HG03571 (cell line): Measurements from ENCODE around the gene MAPK12.

Experiments used
- ATAC-seq: cut with Tn5 transposase; IDR thresholded peaks from one replicate; pipeline ENCODE4 v1.9.1; 2021; ENCODE audit not compliant: unreplicated experiment

The MAPK12 gene

GRCh38 chr22:50299785-50300619, 38.5 kb upstream of the MAPK12 start:
- ATAC-seq: no peak

GRCh38 chr22:50298937-50299784, 37.7 kb upstream of the MAPK12 start:
- ATAC-seq: no peak

GRCh38 chr22:50298266-50298637, 36.8 kb upstream of the MAPK12 start:
- ATAC-seq: no peak

DNA sequence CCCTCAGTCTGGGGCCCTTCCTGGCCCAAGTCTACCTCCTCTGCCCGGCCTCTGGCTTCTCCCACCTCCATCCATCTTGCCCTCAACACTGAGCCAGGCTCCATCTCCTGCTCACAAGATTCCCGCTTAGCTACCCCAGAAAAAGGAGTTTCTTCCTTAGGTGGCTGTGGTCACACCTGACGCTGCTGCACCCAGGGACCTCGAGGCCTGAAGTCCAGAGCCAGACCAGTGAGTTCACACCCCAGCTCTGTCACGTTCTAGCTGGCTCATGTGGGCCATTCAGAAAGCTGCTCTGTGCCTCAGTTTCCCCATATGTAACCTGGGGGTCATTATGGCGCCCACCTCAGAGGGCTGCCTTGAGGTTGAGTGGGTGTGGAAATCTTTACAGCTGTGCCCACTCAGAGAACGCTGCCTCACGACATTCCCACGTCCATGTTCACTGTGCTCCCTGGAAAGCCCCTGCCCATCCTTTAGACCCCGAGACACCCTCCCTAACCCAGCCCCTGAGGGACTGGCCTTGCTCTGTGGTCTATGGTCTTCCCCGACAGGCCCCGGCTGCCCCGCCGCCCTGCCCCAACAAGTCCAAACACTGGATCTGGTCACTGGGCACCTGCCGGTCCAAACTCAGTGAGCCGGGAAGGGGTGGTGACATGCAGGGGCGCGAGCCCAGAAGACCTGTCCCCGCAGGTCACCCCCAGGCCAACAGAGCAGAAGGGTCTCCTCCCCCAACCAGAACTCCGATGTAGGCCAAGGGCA, 36.2 kb upstream of the MAPK12 start:
- ATAC-seq: no peak

GRCh38 chr22:50296658-50297490, 35.4 kb upstream of the MAPK12 start:
- no peak for ATAC-seq

DNA sequence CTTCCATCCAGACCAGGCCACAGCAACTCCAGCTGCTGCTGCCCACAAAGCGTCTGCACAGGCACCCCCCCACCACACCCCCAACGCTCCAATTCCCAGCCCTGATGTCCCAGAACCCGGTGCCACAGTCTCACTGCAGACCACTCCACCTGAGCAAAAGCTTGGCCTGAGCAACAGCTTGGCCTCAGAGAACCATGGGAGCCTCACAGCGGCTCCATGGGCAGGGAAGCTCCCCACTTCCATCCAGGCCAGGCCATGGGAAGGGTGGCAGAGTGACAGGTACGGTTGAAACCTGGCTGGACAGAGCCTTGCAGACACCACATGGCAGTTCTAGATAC, 32.8 kb upstream of the MAPK12 start:
- no peak for ATAC-seq

DNA sequence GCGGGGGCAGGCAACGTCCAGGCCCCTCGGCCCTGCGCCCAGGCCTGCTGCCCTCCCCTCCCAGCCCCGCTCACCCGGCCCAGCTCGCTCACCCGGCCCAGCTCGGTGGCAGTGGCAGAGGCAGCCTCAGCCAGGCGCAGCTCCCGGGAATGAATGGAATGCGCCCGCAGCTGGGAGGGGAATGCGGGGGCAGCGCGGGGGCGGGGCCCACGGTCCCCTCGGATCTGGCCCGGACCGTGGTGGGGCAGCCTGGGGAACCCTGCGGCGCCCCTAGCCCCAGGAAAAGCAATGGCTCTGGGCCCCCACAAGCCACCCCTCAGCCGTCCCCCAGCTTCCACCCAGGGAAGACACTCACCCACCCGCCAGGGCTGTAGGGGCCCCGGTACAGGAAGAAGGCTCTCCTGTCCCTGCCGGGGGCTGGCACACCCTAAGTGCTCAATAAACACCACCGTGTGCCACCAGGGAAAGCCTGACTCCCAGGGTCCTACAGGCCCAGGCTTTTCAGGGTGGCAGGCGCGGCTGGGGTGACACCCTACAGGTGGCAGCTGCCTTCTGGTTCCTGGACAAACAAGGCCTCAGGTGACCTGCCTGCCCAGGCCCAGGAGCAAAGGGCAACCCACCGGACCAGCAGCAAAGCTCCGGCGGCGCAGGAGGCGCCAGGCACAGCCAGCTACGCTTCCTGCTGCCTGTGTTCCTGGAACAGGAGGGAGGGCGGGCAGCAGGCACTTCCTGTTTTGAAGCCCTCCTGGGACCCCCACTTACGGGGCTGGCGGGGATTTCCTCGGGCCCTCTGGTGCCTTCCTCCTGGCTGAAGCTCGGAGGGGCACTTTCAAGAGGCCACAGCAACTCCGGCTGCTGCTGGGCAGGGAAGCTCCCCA, 32.2 kb upstream of the MAPK12 start:
- no peak for ATAC-seq

DNA sequence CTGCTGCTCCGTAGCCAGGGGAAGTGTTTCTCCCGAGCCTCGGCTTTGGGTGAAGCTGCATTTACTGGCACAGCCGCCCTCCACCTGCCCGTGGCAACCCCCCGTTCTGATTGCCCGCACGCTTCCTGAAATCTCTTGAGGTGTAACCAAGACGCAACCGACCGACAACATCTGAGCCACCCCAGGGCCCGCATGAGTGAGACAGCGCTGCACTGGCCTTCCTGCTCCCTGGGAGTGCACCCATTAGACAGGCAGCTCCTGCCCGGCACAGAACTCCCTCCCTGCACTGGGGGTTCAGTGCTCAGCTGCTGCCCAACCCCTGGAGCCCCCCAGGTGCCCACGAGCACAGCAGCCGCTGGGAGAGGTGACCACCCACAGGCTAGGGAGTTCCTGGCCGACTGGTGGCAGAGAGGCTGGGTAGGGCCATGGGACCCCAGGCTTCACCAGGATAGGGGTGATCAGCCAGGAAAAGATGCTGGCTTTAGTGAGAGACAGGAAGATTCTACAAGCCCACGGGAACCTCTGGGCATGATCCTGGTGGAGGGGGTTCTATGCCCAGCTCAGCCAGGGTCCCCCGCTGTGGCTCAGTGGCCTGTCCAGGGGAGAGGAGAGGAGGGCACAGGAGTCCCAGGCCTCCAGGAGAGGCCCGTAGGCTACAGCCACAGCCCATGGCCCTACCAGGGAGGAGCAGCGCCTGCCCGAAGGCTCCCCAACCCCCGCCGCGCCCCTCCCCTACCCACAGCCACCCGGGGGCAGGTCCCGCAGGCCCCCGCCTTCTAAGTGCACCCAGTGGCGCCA, 31.4 kb upstream of the MAPK12 start:
- ATAC-seq: no peak

DNA sequence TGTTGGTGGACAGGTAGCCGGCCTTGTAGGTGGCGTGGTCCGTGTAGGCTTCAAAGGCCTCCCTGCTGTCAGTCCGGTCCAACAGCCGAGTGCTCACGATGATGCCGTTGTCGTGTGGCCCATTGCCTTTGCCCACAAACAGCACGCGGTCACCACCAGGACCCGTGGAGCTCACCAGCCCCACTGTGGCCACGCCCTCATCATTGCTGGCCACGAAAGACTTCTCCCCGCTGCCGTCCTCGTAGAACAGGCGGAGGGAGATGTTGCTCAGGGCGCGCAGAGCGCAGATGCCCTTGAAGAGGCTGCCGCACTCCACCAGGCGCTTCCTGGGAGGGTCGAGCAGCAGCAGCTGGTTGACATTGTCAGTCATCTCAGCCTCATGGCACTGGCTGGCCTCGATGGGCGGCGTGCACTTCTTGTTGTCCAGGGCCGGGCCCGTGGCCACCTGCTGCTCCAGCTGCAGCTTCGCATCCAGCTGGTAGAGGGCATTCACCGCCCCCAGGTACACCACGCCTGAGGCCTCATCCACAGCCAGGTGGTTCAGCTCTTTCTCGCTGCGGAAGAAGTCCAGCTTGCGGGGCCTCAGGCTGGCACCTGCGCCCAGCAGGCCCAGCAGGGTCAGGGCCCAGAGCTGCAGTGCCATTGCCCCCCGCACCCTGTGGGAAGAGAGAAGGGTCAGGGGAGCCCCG, 28.6 kb upstream of the MAPK12 start:
- ATAC-seq: no peak

GRCh38 chr22:50289151-50289941, 27.9 kb upstream of the MAPK12 start:
- no peak for ATAC-seq

DNA sequence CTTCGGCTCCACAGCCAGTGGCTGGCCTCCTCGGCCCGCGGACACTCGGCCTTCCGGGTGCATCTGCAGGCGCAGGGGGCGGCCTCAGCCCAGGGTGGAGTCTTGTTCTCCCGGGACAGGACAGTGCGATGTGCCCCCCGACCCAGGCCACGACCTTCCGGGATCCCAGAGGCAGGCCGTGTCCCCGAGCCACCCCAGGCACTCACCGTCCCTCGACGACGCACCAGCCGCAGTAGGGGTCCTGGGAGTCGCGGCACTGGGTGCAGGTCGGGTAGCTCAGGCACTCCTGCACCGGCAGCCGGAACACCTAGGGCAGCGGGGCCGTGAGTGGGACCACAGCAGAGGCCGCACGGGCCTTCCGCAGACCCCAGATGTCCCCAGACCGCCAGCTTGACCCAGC, 26.2 kb upstream of the MAPK12 start:
- ATAC-seq: no peak

GRCh38 chr22:50286701-50287318, 25.3 kb upstream of the MAPK12 start:
- ATAC-seq: no peak

DNA sequence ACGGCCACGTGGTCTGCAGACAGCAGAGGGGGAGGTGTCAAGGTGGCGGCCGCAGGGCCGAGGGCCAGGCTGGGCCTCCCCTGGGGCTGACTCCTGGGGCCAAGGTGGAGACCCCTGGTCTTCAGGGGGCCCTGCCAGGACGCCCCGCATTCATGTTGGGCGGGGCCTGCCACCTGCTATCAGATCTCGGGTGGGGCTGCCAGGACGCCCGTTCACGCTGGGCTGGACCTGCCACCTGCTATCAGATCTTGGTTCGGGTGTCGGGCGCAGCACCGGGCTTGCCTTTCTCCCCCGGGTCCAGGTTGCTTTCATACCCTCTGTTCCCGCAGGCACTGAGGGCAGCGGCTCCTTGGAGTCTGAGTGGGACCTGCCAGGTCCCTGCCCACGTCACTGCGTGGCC, 24.8 kb upstream of the MAPK12 start:
- ATAC-seq: no peak

GRCh38 chr22:50285568-50286229, 24.2 kb upstream of the MAPK12 start:
- no peak for ATAC-seq

DNA sequence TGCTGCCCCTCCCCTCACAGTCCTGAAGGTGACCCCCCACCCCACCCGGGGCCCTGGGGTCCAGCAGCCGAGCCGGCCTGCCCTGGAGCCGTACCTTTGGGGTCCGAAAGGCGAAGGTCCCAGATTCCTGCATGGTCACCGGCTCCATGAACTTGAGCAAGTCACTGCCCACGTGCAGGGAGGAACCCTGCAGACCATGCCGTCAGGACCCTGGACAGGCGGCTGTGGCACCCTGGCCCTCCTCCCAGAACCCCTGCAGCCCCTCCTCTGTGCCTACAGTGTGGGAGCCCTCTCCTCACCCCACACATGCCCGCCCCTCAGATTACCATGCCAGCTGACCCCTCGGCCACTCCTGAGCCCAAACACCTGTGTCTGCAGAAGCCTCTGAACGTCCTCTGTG, 23.0 kb upstream of the MAPK12 start:
- ATAC-seq: no peak

DNA sequence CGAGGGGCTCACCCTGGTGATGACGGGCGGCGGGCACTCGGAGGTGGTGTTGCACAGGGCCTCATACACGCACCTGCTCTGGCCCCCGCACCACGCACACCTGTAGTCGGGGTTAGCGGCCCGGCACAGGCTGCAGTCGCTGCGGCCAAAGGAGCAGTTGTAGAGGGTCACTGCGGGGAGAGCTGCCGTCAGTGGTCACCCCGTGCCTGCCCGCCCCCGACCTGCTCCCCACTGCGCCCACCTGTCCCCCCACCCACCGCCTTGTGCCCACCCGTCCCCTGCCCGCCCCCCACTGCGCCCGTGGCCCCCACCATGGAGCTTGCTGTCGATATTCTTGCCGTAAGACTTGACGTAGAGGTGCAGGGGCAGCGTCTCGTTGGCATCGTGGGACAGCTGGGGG, 22.3 kb upstream of the MAPK12 start:
- ATAC-seq: no peak
